ENCODE data around the gene GTF3C1. TPM values are rescaled to one million over a fixed set of nuclear protein-coding genes. Genes with fewer than 3 reads are reported as not detected.

Gene GTF3C1
- total RNA-seq, 1 experiment from 2014 or later: 97.5 TPM

DNA sequence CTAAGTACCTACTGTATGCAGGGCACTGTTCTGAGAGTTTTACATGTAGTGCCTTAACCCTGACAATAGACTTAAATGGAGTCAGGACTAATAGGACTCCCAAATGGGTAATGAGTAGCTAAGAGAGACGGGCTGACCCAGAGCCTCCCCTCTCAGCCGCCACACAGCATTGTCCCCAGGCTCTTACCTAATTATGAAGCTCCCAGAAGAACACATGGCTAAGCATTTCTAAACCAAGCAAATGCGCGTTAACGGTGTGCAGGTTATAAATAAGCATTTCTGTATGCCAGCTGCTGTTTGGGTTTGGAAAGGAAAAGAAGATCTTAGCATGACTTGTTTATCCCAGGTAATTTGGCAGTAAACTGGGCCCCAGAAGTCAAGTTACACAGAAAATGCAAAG is 14.5 kb upstream of the GTF3C1 start:
- intact Hi-C loops (cut with micrococcal nuclease): no loop called here
- Histone ChIP-seq H3K4me1 (ENCODE audit: insufficient read depth, low read length) (peaks cover 23% of the 10 kb centered on the region), H3K27me3 (ENCODE audit: low read length) (no peaks in the 10 kb centered on the region), H3K4me2 (ENCODE audit: low read length) (no peak overlapping the region), H3K36me3 (ENCODE audit: low read depth, low read length) (no peaks in the 10 kb centered on the region), H3K4me3 (ENCODE audit: low read length) (no peak overlapping the region), H2AFZ (ENCODE audit: low read length) (no peak overlapping the region), H3K9me2 (replicated peaks; ENCODE audit: low read length) (no peaks in the 10 kb centered on the region), H3K27ac (ENCODE audit: low read length) (no peak overlapping the region), H3K79me2 (ENCODE audit: low read length) (peaks cover 8% of the 10 kb centered on the region; the same call in 1 of the 2 replicates), H3F3A (ENCODE audit: low read length, unreplicated experiment) (peaks cover 4% of the 10 kb centered on the region), H3K9me3 (ENCODE audit: low read length) (no peaks in the 10 kb centered on the region), H4K20me1 (ENCODE audit: low read length) (no peaks in the 10 kb centered on the region), H3K9ac (ENCODE audit: low read length) (no peak overlapping the region)
- TF ChIP-seq, protein P1, sequence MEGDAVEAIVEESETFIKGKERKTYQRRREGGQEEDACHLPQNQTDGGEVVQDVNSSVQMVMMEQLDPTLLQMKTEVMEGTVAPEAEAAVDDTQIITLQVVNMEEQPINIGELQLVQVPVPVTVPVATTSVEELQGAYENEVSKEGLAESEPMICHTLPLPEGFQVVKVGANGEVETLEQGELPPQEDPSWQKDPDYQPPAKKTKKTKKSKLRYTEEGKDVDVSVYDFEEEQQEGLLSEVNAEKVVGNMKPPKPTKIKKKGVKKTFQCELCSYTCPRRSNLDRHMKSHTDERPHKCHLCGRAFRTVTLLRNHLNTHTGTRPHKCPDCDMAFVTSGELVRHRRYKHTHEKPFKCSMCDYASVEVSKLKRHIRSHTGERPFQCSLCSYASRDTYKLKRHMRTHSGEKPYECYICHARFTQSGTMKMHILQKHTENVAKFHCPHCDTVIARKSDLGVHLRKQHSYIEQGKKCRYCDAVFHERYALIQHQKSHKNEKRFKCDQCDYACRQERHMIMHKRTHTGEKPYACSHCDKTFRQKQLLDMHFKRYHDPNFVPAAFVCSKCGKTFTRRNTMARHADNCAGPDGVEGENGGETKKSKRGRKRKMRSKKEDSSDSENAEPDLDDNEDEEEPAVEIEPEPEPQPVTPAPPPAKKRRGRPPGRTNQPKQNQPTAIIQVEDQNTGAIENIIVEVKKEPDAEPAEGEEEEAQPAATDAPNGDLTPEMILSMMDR (conservative IDR thresholded peaks at IDR 0.05; ENCODE audit: low read depth, low read length): no peak
- no peak for TF ChIP-seq EZH2 (IDR thresholded peaks at IDR 0.05; ENCODE audit: low read length, unreplicated experiment)
- TF ChIP-seq EZH2phosphoT487 (IDR thresholded peaks at IDR 0.05; ENCODE audit: borderline replicate concordance, low read length): no peak
- CTCF ChIA-PET: no interaction called here
- POLR2A ChIA-PET (ENCODE audit: unreplicated experiment): no interaction called here
- ATAC-seq (no peak), DNase-seq (no peak)
- no TSS peak for BruUV-seq (replicated peaks)

DNA sequence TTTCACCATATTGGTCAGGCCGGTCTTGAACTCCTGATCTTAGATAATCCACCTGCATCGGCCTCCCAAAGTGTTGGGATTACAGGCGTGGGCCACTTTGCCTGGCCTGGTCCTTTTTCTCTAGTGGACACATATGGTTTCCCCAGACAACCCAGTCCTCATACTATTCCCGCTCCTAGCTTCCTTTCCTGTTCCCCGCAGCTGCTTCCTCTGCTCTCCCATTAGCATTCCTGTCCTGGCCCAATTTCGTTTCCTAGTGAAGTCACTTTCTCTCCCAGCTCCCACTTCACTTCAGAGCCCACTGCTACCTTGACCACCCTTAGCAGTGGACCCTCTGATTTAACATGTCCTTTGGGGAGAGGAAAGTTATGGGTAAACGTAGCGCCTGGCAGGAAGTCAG is 11.5 kb upstream of the GTF3C1 start:
- Histone ChIP-seq H3K27ac (ENCODE audit: low read length) (no peak overlapping the region), H3K9ac (ENCODE audit: low read length) (no peak overlapping the region), H3K4me1 (ENCODE audit: insufficient read depth, low read length) (no peaks in the 10 kb centered on the region), H3K4me3 (ENCODE audit: low read length) (no peak overlapping the region), H3K9me3 (ENCODE audit: low read length) (no peaks in the 10 kb centered on the region), H3K27me3 (ENCODE audit: low read length) (no peaks in the 10 kb centered on the region), H2AFZ (ENCODE audit: low read length) (no peak overlapping the region), H4K20me1 (ENCODE audit: low read length) (no peaks in the 10 kb centered on the region), H3K9me2 (replicated peaks; ENCODE audit: low read length) (no peaks in the 10 kb centered on the region), H3K36me3 (ENCODE audit: low read depth, low read length) (no peaks in the 10 kb centered on the region), H3K4me2 (ENCODE audit: low read length) (no peak overlapping the region), H3F3A (ENCODE audit: low read length, unreplicated experiment) (no peaks in the 10 kb centered on the region), H3K79me2 (ENCODE audit: low read length) (no peaks in the 10 kb centered on the region)
- ATAC-seq: no peak
- DNase-seq: no peak
- POLR2A ChIA-PET (ENCODE audit: unreplicated experiment): no interaction called here
- intact Hi-C loops (cut with micrococcal nuclease): no loop called here
- CTCF ChIA-PET: no interaction called here
- TF ChIP-seq, protein P1 (conservative IDR thresholded peaks at IDR 0.05; ENCODE audit: low read depth, low read length): no peak
- TF ChIP-seq EZH2phosphoT487 (IDR thresholded peaks at IDR 0.05; ENCODE audit: borderline replicate concordance, low read length) (no peak), EZH2 (IDR thresholded peaks at IDR 0.05; ENCODE audit: low read length, unreplicated experiment) (no peak)
- no TSS peak for BruUV-seq (replicated peaks)

DNA sequence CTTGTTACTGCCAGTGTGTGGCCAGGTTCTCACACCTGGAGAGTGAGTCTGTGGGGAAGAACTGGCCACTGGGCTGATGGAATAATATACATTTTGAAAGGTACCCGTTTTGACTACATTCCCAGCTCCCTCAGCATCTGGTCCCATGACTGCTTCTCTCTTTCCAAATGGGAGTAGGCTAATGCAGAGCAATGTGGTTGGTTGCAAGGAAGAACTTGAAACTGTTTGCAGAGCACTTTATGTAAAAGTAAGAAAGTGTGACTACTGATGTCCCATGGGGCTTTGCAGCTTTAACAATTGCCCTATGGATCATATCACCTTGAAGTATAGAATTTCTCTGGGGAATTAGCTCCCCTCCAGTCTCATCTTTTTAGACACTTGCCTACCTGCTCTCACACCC is 9.2 kb upstream of the GTF3C1 start:
- ATAC-seq (no peak), DNase-seq (no peak)
- no peak overlapping the region for H3K27ac ChIP-seq (ENCODE audit: low read length)
- H3K79me2 ChIP-seq (ENCODE audit: low read length): no peaks in the 10 kb centered on the region
- no peak overlapping the region for H3K4me2 ChIP-seq (ENCODE audit: low read length)
- no peaks in the 10 kb centered on the region for H3K9me2 ChIP-seq (replicated peaks; ENCODE audit: low read length)
- H3K9me3 ChIP-seq (ENCODE audit: low read length): no peaks in the 10 kb centered on the region
- no peaks in the 10 kb centered on the region for H3K36me3 ChIP-seq (ENCODE audit: low read depth, low read length)
- ChIA-PET CTCF (no interaction called here), POLR2A (ENCODE audit: unreplicated experiment) (no interaction called here)
- TF ChIP-seq, protein P1 (conservative IDR thresholded peaks at IDR 0.05; ENCODE audit: low read depth, low read length): no peak
- TF ChIP-seq EZH2phosphoT487 (IDR thresholded peaks at IDR 0.05; ENCODE audit: borderline replicate concordance, low read length) (no peak), EZH2 (IDR thresholded peaks at IDR 0.05; ENCODE audit: low read length, unreplicated experiment) (no peak)
- no peak overlapping the region for H2AFZ ChIP-seq (ENCODE audit: low read length)
- no peaks in the 10 kb centered on the region for H4K20me1 ChIP-seq (ENCODE audit: low read length)
- H3K4me3 ChIP-seq (ENCODE audit: low read length): no peak overlapping the region
- H3K4me1 ChIP-seq (ENCODE audit: insufficient read depth, low read length): no peaks in the 10 kb centered on the region
- intact Hi-C loops (cut with micrococcal nuclease): no loop called here
- no TSS peak for BruUV-seq (replicated peaks)
- no peaks in the 10 kb centered on the region for H3K27me3 ChIP-seq (ENCODE audit: low read length)
- no peaks in the 10 kb centered on the region for H3F3A ChIP-seq (ENCODE audit: low read length, unreplicated experiment)
- H3K9ac ChIP-seq (ENCODE audit: low read length): no peak overlapping the region
